Stimulated activated naive CD8-positive, alpha-beta T cell treated with anti-CD3 and anti-CD28 coated beads, Interleukin-15, amount 100 ng/mL, for 72 hours (primary cell): ENCODE results near the gene HIPK2.
A peak's percentile ranks its signal among the peaks of the same experiment; 100 is the strongest.

Experiments used
- ATAC-seq: fragments of 150-1000 bp; cut with Tn5 transposase; 2 replicates; pipeline ENCODE4 v1.10.0; 2021; ENCODE audit warnings: mild to moderate bottlenecking, moderate library complexity
- DNase-seq, 2 donors: peaks; one replicate each; pipeline ENCODE4 v3.0.0; 2021 to 2022
- H3K27ac Mint-ChIP-seq, 2 donors: one replicate each; pipeline ENCODE4 v1.8.0; 2022; ENCODE audit warnings: mild to moderate bottlenecking in 2 of 2, mixed read lengths in 2 of 2, moderate library complexity in 2 of 2
- H3K27me3 Mint-ChIP-seq: one replicate; pipeline ENCODE4 v1.8.0; 2022; ENCODE audit warnings: mixed read lengths
- H3K4me1 Mint-ChIP-seq: one replicate; pipeline ENCODE4 v1.8.0; 2022; ENCODE audit warnings: mild to moderate bottlenecking, mixed read lengths
- H3K4me3 Mint-ChIP-seq, 2 donors: one replicate each; pipeline ENCODE4 v1.8.0; 2022; ENCODE audit warnings: mild to moderate bottlenecking in 2 of 2, mixed read lengths in 2 of 2, moderate library complexity in 1 of 2
- H3K9me3 Mint-ChIP-seq, 2 donors: one replicate each; pipeline ENCODE4 v1.8.0; 2022; ENCODE audit warnings: mixed read lengths in 2 of 2

HIPK2 gene

DNA sequence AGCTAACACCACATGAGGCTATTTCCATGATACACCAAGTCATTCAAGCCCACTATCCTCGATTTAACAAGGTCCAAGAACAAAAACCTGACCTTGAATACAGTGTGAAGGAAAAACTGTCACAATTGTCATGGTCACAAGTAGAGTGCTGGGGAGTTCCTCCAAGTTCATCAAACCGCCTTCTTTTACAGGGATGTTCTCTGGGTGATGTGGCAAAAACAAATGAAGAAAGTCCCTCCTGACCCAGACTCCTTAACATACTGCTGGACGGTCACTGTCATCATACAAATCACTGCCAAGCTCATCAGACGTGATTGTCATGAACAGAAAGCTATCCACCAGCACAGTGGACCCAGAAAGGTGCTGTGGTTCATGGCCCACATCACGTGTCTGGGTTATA lies 28.9 kb downstream of the HIPK2 start:
- peaks cover 40% of the 10 kb centered on the region for H3K4me1 Mint-ChIP-seq
- ATAC-seq (no peak), DNase-seq (no peak)
- H3K27ac Mint-ChIP-seq = no peak overlapping the region
- no peaks in the 10 kb centered on the region for H3K27me3 Mint-ChIP-seq
- H3K9me3 Mint-ChIP-seq = no peaks in the 10 kb centered on the region
- H3K4me3 Mint-ChIP-seq = no peak overlapping the region

GRCh38 chr7:139748373-139748765 lies 29.4 kb downstream of the HIPK2 start:
- Mint-ChIP-seq H3K27ac (peak overlapping the region in 1 of 2 donors; percentile 75), H3K9me3 (no peaks in the 10 kb centered on the region)
- ATAC-seq = no peak

GRCh38 chr7:139747662-139748372 lies 30.0 kb downstream of the HIPK2 start:
- no peak overlapping the region for H3K4me3 Mint-ChIP-seq
- no peak for DNase-seq
- no peak overlapping the region for H3K27ac Mint-ChIP-seq
- peaks cover 39% of the 10 kb centered on the region for H3K4me1 Mint-ChIP-seq
- H3K27me3 Mint-ChIP-seq = no peaks in the 10 kb centered on the region
- H3K9me3 Mint-ChIP-seq = no peaks in the 10 kb centered on the region
- ATAC-seq = no peak

More at GRCh38 chr7:139748373-139748765, 29.4 kb downstream of the HIPK2 start:
- H3K4me1 Mint-ChIP-seq = peaks cover 39% of the 10 kb centered on the region
- no peak overlapping the region for H3K4me3 Mint-ChIP-seq
- no peaks in the 10 kb centered on the region for H3K27me3 Mint-ChIP-seq
- no peak for DNase-seq

DNA sequence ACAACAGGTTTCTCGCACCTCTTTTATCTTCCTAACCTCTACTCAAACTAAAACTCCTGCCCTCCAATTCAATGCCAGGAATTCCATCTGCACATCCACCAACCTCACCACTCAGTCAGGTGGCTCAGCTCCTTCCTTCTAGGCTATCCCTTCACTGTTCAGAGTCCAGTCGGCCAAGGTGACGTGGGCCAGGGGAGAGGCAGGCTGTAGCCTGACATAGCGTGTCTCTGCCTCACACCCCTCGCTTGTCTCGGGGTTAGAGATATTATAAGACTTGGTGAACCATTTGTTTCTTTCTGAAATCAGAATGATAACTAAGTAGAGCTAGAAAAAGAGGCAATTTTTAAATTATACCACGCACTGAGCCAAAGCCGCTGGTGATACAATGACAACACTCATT lies 31.1 kb downstream of the HIPK2 start:
- no peak overlapping the region for H3K4me3 Mint-ChIP-seq
- H3K4me1 Mint-ChIP-seq = peaks cover 28% of the 10 kb centered on the region
- DNase-seq (no peak), ATAC-seq (no peak)
- H3K9me3 Mint-ChIP-seq = no peaks in the 10 kb centered on the region
- no peaks in the 10 kb centered on the region for H3K27me3 Mint-ChIP-seq
- H3K27ac Mint-ChIP-seq = no peak overlapping the region

DNA sequence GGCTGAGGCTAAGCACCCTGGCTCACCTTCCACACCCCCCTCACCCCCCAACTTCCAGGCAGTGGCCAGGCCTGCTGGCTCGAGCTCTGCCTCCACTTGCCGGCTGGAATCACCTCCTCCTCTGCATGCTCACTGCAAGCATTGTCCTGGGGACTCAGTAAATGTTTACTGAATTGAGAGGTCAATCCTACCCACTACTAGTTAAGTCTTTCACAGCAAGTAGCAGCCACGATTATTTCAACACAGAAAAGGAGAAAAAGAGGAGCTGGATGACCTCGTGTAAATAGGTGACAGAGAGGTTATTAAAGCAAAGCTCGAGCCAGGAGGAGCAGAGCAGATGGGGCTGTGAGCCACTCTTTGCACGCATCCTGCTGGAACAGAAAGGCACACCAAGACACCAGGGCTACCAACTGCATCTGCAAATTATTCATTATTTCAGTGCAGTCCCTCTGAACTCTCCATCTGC lies 32.1 kb downstream of the HIPK2 start:
- peaks cover 23% of the 10 kb centered on the region for H3K4me1 Mint-ChIP-seq
- no peak overlapping the region for H3K27ac Mint-ChIP-seq
- no peaks in the 10 kb centered on the region for H3K27me3 Mint-ChIP-seq
- no peak overlapping the region for H3K4me3 Mint-ChIP-seq
- ATAC-seq (no peak), DNase-seq (no peak)
- no peaks in the 10 kb centered on the region for H3K9me3 Mint-ChIP-seq

DNA sequence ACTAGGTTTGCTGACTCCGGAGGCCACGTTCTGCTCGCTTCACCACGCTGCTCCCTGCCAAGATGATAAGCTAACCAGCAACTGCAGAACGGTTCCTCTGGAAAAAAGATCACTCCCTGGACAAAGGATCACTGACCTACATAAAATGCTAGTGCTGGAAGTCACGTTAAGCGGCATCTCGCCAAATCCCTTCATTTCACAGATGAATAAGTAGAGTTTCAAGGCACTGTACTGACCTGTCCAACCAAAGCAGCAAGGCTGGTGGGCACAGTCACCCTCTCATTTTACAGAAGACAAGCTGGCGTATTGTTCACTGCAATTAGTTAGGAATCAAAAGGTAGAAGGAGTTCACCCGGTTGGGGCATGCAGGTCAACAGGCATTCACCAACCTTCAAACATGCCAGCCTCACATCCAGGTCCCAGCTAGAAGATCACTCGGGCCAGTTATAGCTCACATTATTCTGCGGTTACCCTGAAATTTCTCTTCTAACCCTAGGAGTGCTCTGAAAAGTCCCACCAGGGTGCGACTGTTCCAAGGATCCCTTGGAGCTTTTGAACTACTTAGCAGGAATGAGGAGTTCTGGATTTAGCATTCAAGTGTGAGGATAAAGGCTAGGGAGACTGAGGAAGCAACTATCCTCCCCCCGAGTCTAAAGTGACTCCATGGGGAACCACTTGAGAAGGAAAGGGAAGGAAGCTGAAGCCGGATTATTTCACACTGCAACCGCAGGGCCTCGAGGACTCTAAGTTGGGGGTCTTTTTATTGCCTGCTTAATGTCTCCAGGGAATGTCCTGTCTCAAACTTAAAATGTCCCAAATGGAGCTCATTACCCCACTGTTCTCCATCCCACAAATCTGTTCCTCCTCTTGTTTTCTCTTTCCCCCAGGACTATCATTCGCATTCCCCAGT lies 32.8 kb downstream of the HIPK2 start:
- no peak for ATAC-seq
- Mint-ChIP-seq H3K9me3 (no peaks in the 10 kb centered on the region), H3K27ac (no peak overlapping the region), H3K4me3 (no peak overlapping the region), H3K27me3 (no peaks in the 10 kb centered on the region), H3K4me1 (peaks cover 19% of the 10 kb centered on the region)
- no peak for DNase-seq

DNA sequence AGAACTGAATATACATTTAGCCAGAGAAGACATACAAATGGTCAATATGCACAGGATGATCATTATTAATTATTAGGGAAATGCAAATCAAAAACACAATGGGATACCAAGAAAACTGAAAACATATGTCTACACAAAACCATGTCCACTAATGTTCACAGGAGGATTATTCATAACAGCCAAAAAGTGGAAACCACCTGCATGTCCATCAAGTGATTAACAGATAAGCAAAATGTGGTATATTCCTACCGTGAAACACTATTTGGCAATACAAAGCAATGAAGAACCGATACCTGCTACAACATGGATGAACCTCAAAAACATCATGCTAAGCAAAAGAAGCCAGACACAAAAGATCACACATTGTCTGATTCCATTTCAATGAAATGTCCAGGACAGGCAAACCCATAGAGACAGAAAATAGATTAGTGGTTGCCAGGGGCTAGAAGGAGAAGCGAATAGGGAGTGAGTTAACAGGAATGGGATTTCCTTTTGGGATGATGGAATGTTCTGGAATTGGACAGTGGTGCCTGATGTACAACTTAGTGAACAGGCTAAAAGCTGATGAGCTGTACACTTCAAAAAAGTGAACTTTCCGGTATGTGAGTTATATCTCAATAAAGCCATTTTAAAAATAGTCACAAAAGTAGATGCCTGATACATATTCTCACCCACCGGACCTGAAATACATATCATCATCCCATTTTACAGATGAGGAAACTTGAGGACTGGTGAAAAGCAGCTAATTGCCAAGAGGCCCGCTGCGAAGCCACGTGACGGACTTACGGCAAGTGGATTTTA lies 33.6 kb downstream of the HIPK2 start:
- H3K27me3 Mint-ChIP-seq = no peaks in the 10 kb centered on the region
- no peaks in the 10 kb centered on the region for H3K9me3 Mint-ChIP-seq
- no peak overlapping the region for H3K4me3 Mint-ChIP-seq
- DNase-seq (no peak), ATAC-seq (no peak)
- peaks cover 15% of the 10 kb centered on the region for H3K4me1 Mint-ChIP-seq
- H3K27ac Mint-ChIP-seq = no peak overlapping the region

GRCh38 chr7:139743267-139743966 lies 34.4 kb downstream of the HIPK2 start:
- Mint-ChIP-seq H3K27ac (no peak overlapping the region), H3K4me1 (peaks cover 20% of the 10 kb centered on the region), H3K9me3 (no peaks in the 10 kb centered on the region), H3K27me3 (no peaks in the 10 kb centered on the region), H3K4me3 (no peak overlapping the region)
- no peak for ATAC-seq
- no peak for DNase-seq

DNA sequence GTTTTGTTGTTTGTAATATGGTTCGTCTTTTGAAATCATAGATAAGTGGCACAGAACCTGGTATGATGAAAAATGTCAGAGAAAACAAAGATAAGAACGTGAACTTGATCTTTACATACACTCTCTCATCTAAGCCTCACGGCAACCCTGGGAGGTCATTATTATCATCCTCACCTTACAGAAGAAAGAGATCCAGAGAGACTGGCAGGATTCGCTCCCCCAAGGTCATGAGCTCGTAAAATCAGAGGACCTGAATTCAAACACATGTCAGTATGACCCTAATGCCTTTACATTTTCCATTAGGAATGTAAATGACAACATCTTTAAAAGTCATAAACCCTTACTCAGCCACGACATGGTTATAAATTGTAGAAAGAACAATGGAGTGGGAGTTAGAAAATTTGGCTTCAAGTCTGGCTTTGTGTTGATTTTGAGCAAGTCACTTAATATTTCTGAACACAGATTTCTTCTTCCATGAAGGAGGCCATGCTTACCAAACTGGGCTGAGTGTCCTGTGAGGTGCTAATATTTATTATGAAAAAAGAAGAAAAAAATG lies 35.9 kb downstream of the HIPK2 start:
- DNase-seq (no peak), ATAC-seq (no peak)
- Mint-ChIP-seq H3K27me3 (no peaks in the 10 kb centered on the region), H3K4me1 (peaks cover 30% of the 10 kb centered on the region), H3K9me3 (no peaks in the 10 kb centered on the region), H3K27ac (peak overlapping the region in 1 of 2 donors; percentile 9), H3K4me3 (no peak overlapping the region)

- Mint-ChIP-seq H3K27me3 (no peaks in the 10 kb centered on the region), H3K27ac (peak overlapping the region in 1 of 2 donors; percentile 65), H3K9me3 (no peaks in the 10 kb centered on the region), H3K4me3 (no peak overlapping the region), H3K4me1 (peaks cover 36% of the 10 kb centered on the region)
- DNase-seq (no peak), ATAC-seq (no peak)
Measured at GRCh38 chr7:139741239-139741638, 36.6 kb downstream of the HIPK2 start.

DNA sequence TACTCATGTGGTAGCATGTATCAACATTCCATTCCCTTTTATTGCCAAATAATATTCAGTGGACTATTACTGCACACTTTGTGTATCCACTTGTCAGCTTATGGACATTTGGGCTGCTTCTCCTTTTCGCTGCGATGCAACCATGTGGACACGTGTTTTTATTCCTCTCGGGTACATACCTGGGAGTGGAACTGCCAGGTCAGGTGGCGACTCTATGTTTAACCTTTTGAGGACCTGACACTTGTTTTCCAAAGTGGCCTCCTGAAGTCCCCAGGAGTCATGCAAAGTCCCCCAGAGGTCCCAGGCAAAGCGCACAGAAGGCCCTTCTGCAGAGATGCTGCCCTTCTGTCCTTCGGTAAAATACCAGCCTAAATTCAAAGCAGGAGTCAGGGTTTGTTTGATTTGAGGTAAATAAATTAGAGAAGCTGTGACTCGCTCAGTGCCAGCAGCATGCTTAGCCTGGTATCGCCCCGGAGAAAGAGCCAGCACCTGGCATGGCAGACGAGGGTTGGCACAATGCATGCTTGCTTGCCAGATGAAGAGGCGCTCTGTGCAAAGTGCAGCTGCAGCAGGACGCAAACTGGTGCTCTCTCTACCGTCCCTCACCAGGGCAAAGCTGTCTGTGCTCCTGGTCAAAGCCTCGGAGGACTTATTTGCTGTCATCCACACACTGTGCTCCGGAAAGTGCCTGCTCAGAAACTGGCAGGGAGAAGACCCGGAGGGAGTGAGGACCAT lies 37.8 kb downstream of the HIPK2 start:
- peaks cover 48% of the 10 kb centered on the region for H3K4me1 Mint-ChIP-seq
- H3K27ac Mint-ChIP-seq = no peak overlapping the region
- no peaks in the 10 kb centered on the region for H3K9me3 Mint-ChIP-seq
- H3K27me3 Mint-ChIP-seq = no peaks in the 10 kb centered on the region
- DNase-seq (no peak), ATAC-seq (no peak)
- no peak overlapping the region for H3K4me3 Mint-ChIP-seq

DNA sequence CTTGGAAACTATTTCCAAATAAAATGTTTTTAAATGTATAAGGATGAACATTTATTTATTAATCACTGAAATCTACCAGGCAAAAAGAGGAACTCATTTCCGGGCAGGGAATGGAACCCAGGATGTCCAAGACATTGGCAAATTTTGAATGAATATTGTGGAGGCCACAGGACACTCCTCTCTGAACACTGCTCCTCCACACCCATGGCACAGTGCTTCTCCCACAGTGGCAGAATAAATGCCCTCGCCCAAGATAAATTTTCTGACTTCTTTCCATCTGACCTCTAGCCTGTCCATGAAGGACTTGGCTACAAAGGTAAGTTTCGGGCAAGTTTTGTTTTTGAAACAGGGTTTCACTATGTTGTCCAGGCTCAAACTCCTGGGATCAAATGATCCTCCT lies 39.0 kb downstream of the HIPK2 start:
- Mint-ChIP-seq H3K27ac (peak overlapping the region in 1 of 2 donors; percentile 42), H3K4me1 (peaks cover 48% of the 10 kb centered on the region), H3K27me3 (no peaks in the 10 kb centered on the region), H3K4me3 (no peak overlapping the region), H3K9me3 (no peaks in the 10 kb centered on the region)
- DNase-seq = no peak
- no peak for ATAC-seq

GRCh38 chr7:139738101-139738489 lies 39.7 kb downstream of the HIPK2 start:
- peak; percentile 29 for ATAC-seq
- Mint-ChIP-seq H3K27ac (peak overlapping the region; percentile 2 to 80), H3K4me1 (peaks cover 46% of the 10 kb centered on the region), H3K27me3 (no peaks in the 10 kb centered on the region), H3K4me3 (no peak overlapping the region), H3K9me3 (no peaks in the 10 kb centered on the region)
- no peak for DNase-seq
